ENCODE measurements around the gene RASGRP4.
"Not testable (repeated sequence)": the region's sequence is repeated elsewhere in the genome, so short reads cannot be mapped to it uniquely, and the experiment has no call there.

RASGRP4 gene

GRCh38 chr19:38371081-38371480 lies 54.9 kb downstream of the RASGRP4 start:
- DNase-seq (ENCODE audit: low read depth in 2 of 2) = no peak

- no peak for DNase-seq (ENCODE audit: low read depth in 2 of 2)
Observed at GRCh38 chr19:38370299-38370698, 55.7 kb downstream of the RASGRP4 start.

- no peak for DNase-seq (ENCODE audit: low read depth in 2 of 2)
Observed at GRCh38 chr19:38369584-38369983, 56.4 kb downstream of the RASGRP4 start.

GRCh38 chr19:38367041-38367440 lies 59.0 kb downstream of the RASGRP4 start:
- DNase-seq (ENCODE audit: low read depth in 2 of 2) = no peak

GRCh38 chr19:38362946-38363688 lies 62.9 kb downstream of the RASGRP4 start:
- not testable (repeated sequence) for DNase-seq (ENCODE audit: low read depth in 2 of 2)

- peak; percentile 37 to 42 for DNase-seq (ENCODE audit: low read depth in 2 of 2)
Observed at GRCh38 chr19:38362076-38362945, 63.7 kb downstream of the RASGRP4 start.

- peak in 1 of 2 donors; percentile 27 for DNase-seq (ENCODE audit: low read depth in 2 of 2)
Observed at GRCh38 chr19:38361633-38362075, 64.4 kb downstream of the RASGRP4 start.

- DNase-seq (ENCODE audit: low read depth in 2 of 2) = no peak
Observed at GRCh38 chr19:38360839-38361631, 65.0 kb downstream of the RASGRP4 start.

GRCh38 chr19:38360351-38360750 lies 65.7 kb downstream of the RASGRP4 start:
- DNase-seq (ENCODE audit: low read depth in 2 of 2) = no peak

GRCh38 chr19:38359242-38360021 lies 66.6 kb downstream of the RASGRP4 start:
- DNase-seq (ENCODE audit: low read depth in 2 of 2) = no peak

Data from stimulated activated CD8-positive, alpha-beta memory T cell treated with anti-CD3 and anti-CD28 coated beads, Interleukin-7, amount 100 ng/mL, for 1 hour (primary cell).